Measurements from ENCODE around the gene KLC3. TPM values are rescaled to one million over a fixed set of nuclear protein-coding genes. Genes with fewer than 3 reads are reported as not detected.

The KLC3 gene
- total and polyA plus RNA-seq, 2 of the 8 experiments (the other 6 are each of a cell fraction or from before 2014, with no cell fraction given): 1.3 to 2.8 TPM

DNA sequence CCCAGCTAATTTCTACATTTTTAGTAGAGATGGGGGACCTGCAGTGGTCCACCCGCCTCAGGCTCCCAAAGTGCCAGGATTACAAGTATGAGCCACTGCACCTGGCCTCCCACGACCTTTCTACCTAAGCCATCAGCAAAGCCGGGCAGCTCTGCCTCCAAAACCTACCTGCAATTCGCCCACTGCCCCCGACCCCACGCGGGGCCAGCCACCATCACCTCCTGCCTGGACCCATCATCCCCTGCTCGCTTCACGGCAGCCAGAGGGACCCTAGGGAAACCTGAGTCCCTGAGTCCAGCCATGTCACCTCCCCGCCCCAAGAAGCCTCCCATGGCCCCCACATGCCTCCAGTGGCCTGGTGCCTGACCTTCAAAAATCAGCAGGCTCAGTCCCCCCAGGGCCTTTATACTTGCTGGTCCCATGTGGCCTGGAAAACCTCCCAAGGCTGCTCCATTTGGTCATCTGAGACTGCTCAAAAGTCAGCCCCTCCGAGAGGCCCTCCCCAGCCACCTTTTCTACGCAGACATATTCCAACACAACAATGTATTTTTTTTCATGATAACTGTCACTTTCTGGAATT, 17.8 kb downstream of the KLC3 start (continued):
- TF ChIP-seq EZH2 (IDR thresholded peaks at IDR 0.05; ENCODE audit: low read depth, low read length, severe bottlenecking) (no peak), RFX5 (IDR thresholded peaks at IDR 0.05; ENCODE audit: borderline replicate concordance, low read depth, low read length) (no peak), SIN3A (conservative IDR thresholded peaks at IDR 0.05 in 1 of 2, IDR thresholded peaks at IDR 0.05 in 1 of 2; ENCODE audit: low read depth in 1 of 2, low read length in 2 of 2) (no peak), CBX8 (IDR thresholded peaks at IDR 0.05; ENCODE audit: borderline replicate concordance, low read depth, low read length) (no peak)

Measured in H1 (cell line).